ENCODE results near the gene C5orf47. TPM values are rescaled to one million over a fixed set of nuclear protein-coding genes. Genes with fewer than 3 reads are reported as not detected.

The C5orf47 gene
- total RNA-seq, 1 experiment from 2014 or later, result not detected

GRCh38 chr5:173944511-173944910 lies 44.5 kb upstream of the C5orf47 start:
- no peak for ATAC-seq
- no peak overlapping the region for H3K27ac ChIP-seq (ENCODE audit: low read length)
- intact Hi-C loops (cut with micrococcal nuclease; ENCODE audit: unreplicated experiment), result no loop called here
- peaks cover 2% of the 10 kb centered on the region; the same call in 1 of the 2 replicates for H3K36me3 ChIP-seq (ENCODE audit: control insufficient read depth, insufficient read depth, low read length)
- H3K4me1 ChIP-seq (ENCODE audit: control insufficient read depth, insufficient read depth, low read length), result peaks cover 4% of the 10 kb centered on the region; the same call in 1 of the 2 replicates
- DNase-seq (ENCODE audit: low read depth, low spot score), result no peak
- H3K4me3 ChIP-seq (ENCODE audit: low read depth in 2 of 2, low read length in 2 of 2), result no peak overlapping the region
- in situ Hi-C loops (cut with HindIII; ENCODE audit: low pct_unique_long_range_greater_than_20kb, low sequenced_read_pairs), result no loop called here
- ChIA-PET POLR2A (no interaction called here), CTCF (no interaction called here)
- no peaks in the 10 kb centered on the region for H3K27me3 ChIP-seq (ENCODE audit: control insufficient read depth, insufficient read depth, low read length)
- TF ChIP-seq, protein P1, sequence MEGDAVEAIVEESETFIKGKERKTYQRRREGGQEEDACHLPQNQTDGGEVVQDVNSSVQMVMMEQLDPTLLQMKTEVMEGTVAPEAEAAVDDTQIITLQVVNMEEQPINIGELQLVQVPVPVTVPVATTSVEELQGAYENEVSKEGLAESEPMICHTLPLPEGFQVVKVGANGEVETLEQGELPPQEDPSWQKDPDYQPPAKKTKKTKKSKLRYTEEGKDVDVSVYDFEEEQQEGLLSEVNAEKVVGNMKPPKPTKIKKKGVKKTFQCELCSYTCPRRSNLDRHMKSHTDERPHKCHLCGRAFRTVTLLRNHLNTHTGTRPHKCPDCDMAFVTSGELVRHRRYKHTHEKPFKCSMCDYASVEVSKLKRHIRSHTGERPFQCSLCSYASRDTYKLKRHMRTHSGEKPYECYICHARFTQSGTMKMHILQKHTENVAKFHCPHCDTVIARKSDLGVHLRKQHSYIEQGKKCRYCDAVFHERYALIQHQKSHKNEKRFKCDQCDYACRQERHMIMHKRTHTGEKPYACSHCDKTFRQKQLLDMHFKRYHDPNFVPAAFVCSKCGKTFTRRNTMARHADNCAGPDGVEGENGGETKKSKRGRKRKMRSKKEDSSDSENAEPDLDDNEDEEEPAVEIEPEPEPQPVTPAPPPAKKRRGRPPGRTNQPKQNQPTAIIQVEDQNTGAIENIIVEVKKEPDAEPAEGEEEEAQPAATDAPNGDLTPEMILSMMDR (IDR thresholded peaks at IDR 0.05), result no peak
- TF ChIP-seq POLR2AphosphoS5 (IDR thresholded peaks at IDR 0.05; ENCODE audit: low read depth, low read length) (no peak), TCF7L2 (IDR thresholded peaks at IDR 0.05; ENCODE audit: low read depth, low read length) (no peak), SIN3A (IDR thresholded peaks at IDR 0.05; ENCODE audit: borderline replicate concordance, insufficient read depth, low read depth, low read length) (no peak), REST (IDR thresholded peaks at IDR 0.05; ENCODE audit: insufficient read depth in 1 of 2, low read depth in 2 of 2, low read length in 1 of 2) (no peak)
- no TSS peak for BruUV-seq (replicated peaks)
- H3K9me3 ChIP-seq (ENCODE audit: control insufficient read depth, insufficient read depth, low read depth, low read length), result no peaks in the 10 kb centered on the region

GRCh38 chr5:173945160-173945559 lies 43.8 kb upstream of the C5orf47 start:
- peaks cover 5% of the 10 kb centered on the region; the same call in 1 of the 2 replicates for H3K36me3 ChIP-seq (ENCODE audit: control insufficient read depth, insufficient read depth, low read length)
- intact Hi-C loops (cut with micrococcal nuclease; ENCODE audit: unreplicated experiment) (no loop called here), in situ Hi-C loops (cut with HindIII; ENCODE audit: low pct_unique_long_range_greater_than_20kb, low sequenced_read_pairs) (no loop called here)
- CTCF ChIA-PET, result no interaction called here
- ATAC-seq, result no peak
- no peak overlapping the region for H3K27ac ChIP-seq (ENCODE audit: low read length)
- TF ChIP-seq REST (IDR thresholded peaks at IDR 0.05; ENCODE audit: insufficient read depth in 1 of 2, low read depth in 2 of 2, low read length in 1 of 2) (no peak), TCF7L2 (IDR thresholded peaks at IDR 0.05; ENCODE audit: low read depth, low read length) (no peak), SIN3A (IDR thresholded peaks at IDR 0.05; ENCODE audit: borderline replicate concordance, insufficient read depth, low read depth, low read length) (no peak), POLR2AphosphoS5 (IDR thresholded peaks at IDR 0.05; ENCODE audit: low read depth, low read length) (no peak)
- TF ChIP-seq, protein P1 (IDR thresholded peaks at IDR 0.05), result no peak
- no TSS peak for BruUV-seq (replicated peaks)
- no peaks in the 10 kb centered on the region for H3K9me3 ChIP-seq (ENCODE audit: control insufficient read depth, insufficient read depth, low read depth, low read length)
- no peak for DNase-seq (ENCODE audit: low read depth, low spot score)
- H3K4me1 ChIP-seq (ENCODE audit: control insufficient read depth, insufficient read depth, low read length), result peaks cover 4% of the 10 kb centered on the region; the same call in 1 of the 2 replicates
- no peak overlapping the region for H3K4me3 ChIP-seq (ENCODE audit: low read depth in 2 of 2, low read length in 2 of 2)
- no peaks in the 10 kb centered on the region for H3K27me3 ChIP-seq (ENCODE audit: control insufficient read depth, insufficient read depth, low read length)
- POLR2A ChIA-PET, result no interaction called here
